ENCODE results near the gene CPAMD8.
"Not testable (repeated sequence)": the region's sequence is repeated elsewhere in the genome, so short reads cannot be mapped to it uniquely, and the experiment has no call there.

The CPAMD8 gene

GRCh38 chr19:16943942-16944625 is 82.5 kb downstream of the CPAMD8 start:
- no peaks in the 10 kb centered on the region for H3K9me3 ChIP-seq (ENCODE audit: insufficient read depth, low read depth, low read length)
- no peak overlapping the region for H3K9ac ChIP-seq (ENCODE audit: low read depth, low read length)
- no peaks in the 10 kb centered on the region for H3K36me3 ChIP-seq (ENCODE audit: insufficient read depth, low read depth, low read length)
- no peak overlapping the region for H3K4me3 ChIP-seq (ENCODE audit: low read length)
- H3K27ac ChIP-seq (ENCODE audit: low read length) = no peak overlapping the region
- H3K27me3 ChIP-seq (ENCODE audit: insufficient read depth, low read length) = no peaks in the 10 kb centered on the region
- H3K4me1 ChIP-seq (ENCODE audit: insufficient read depth, low read length) = no peaks in the 10 kb centered on the region

- not testable (repeated sequence) for H3K4me1 ChIP-seq (ENCODE audit: insufficient read depth, low read length); H3K9ac ChIP-seq (ENCODE audit: low read depth, low read length); H3K27me3 ChIP-seq (ENCODE audit: insufficient read depth, low read length); H3K9me3 ChIP-seq (ENCODE audit: insufficient read depth, low read depth, low read length); H3K27ac ChIP-seq (ENCODE audit: low read length); H3K4me3 ChIP-seq (ENCODE audit: low read length); H3K36me3 ChIP-seq (ENCODE audit: insufficient read depth, low read depth, low read length)
Measured at GRCh38 chr19:16943090-16943489, 83.5 kb downstream of the CPAMD8 start.

GRCh38 chr19:16942583-16942982 is 84.0 kb downstream of the CPAMD8 start:
- H3K9me3 ChIP-seq (ENCODE audit: insufficient read depth, low read depth, low read length) = no peaks in the 10 kb centered on the region
- no peaks in the 10 kb centered on the region for H3K36me3 ChIP-seq (ENCODE audit: insufficient read depth, low read depth, low read length)
- H3K4me1 ChIP-seq (ENCODE audit: insufficient read depth, low read length) = no peaks in the 10 kb centered on the region
- H3K27me3 ChIP-seq (ENCODE audit: insufficient read depth, low read length) = no peaks in the 10 kb centered on the region
- H3K4me3 ChIP-seq (ENCODE audit: low read length) = no peak overlapping the region
- no peak overlapping the region for H3K9ac ChIP-seq (ENCODE audit: low read depth, low read length)
- H3K27ac ChIP-seq (ENCODE audit: low read length) = no peak overlapping the region

GRCh38 chr19:16940626-16941025 is 86.0 kb downstream of the CPAMD8 start:
- Histone ChIP-seq H3K9ac (ENCODE audit: low read depth, low read length) (no peak overlapping the region), H3K27me3 (ENCODE audit: insufficient read depth, low read length) (no peaks in the 10 kb centered on the region), H3K36me3 (ENCODE audit: insufficient read depth, low read depth, low read length) (no peaks in the 10 kb centered on the region), H3K4me3 (ENCODE audit: low read length) (no peak overlapping the region), H3K4me1 (ENCODE audit: insufficient read depth, low read length) (no peaks in the 10 kb centered on the region), H3K9me3 (ENCODE audit: insufficient read depth, low read depth, low read length) (no peaks in the 10 kb centered on the region), H3K27ac (ENCODE audit: low read length) (no peak overlapping the region)

- not testable (repeated sequence) for H3K27ac ChIP-seq (ENCODE audit: low read length); H3K36me3 ChIP-seq (ENCODE audit: insufficient read depth, low read depth, low read length); H3K9ac ChIP-seq (ENCODE audit: low read depth, low read length); H3K27me3 ChIP-seq (ENCODE audit: insufficient read depth, low read length); H3K9me3 ChIP-seq (ENCODE audit: insufficient read depth, low read depth, low read length); H3K4me3 ChIP-seq (ENCODE audit: low read length); H3K4me1 ChIP-seq (ENCODE audit: insufficient read depth, low read length)
Measured at GRCh38 chr19:16940063-16940462, 86.5 kb downstream of the CPAMD8 start.

GRCh38 chr19:16938211-16938610 is 88.4 kb downstream of the CPAMD8 start:
- no peak overlapping the region for H3K4me3 ChIP-seq (ENCODE audit: low read length)
- H3K27ac ChIP-seq (ENCODE audit: low read length) = no peak overlapping the region
- no peaks in the 10 kb centered on the region for H3K27me3 ChIP-seq (ENCODE audit: insufficient read depth, low read length)
- H3K4me1 ChIP-seq (ENCODE audit: insufficient read depth, low read length) = no peaks in the 10 kb centered on the region
- H3K36me3 ChIP-seq (ENCODE audit: insufficient read depth, low read depth, low read length) = no peaks in the 10 kb centered on the region
- H3K9ac ChIP-seq (ENCODE audit: low read depth, low read length) = no peak overlapping the region
- H3K9me3 ChIP-seq (ENCODE audit: insufficient read depth, low read depth, low read length) = 0 out of 2 replicates have a peak, but pooled peaks cover 5% of the 10 kb centered on the region

GRCh38 chr19:16937796-16938195 is 88.8 kb downstream of the CPAMD8 start:
- H3K36me3 ChIP-seq (ENCODE audit: insufficient read depth, low read depth, low read length); H3K4me1 ChIP-seq (ENCODE audit: insufficient read depth, low read length); H3K9me3 ChIP-seq (ENCODE audit: insufficient read depth, low read depth, low read length); H3K4me3 ChIP-seq (ENCODE audit: low read length); H3K27ac ChIP-seq (ENCODE audit: low read length); H3K9ac ChIP-seq (ENCODE audit: low read depth, low read length); H3K27me3 ChIP-seq (ENCODE audit: insufficient read depth, low read length): not testable (repeated sequence)

- no peaks in the 10 kb centered on the region for H3K4me1 ChIP-seq (ENCODE audit: insufficient read depth, low read length)
- H3K27me3 ChIP-seq (ENCODE audit: insufficient read depth, low read length) = no peaks in the 10 kb centered on the region
- no peaks in the 10 kb centered on the region for H3K36me3 ChIP-seq (ENCODE audit: insufficient read depth, low read depth, low read length)
- no peak overlapping the region for H3K4me3 ChIP-seq (ENCODE audit: low read length)
- no peak overlapping the region for H3K9ac ChIP-seq (ENCODE audit: low read depth, low read length)
- H3K27ac ChIP-seq (ENCODE audit: low read length) = no peak overlapping the region
- H3K9me3 ChIP-seq (ENCODE audit: insufficient read depth, low read depth, low read length) = 0 out of 2 replicates have a peak, but pooled peaks cover 5% of the 10 kb centered on the region
Measured at GRCh38 chr19:16936901-16937300, 89.7 kb downstream of the CPAMD8 start.

- no peak overlapping the region for H3K27ac ChIP-seq (ENCODE audit: low read length)
- H3K4me3 ChIP-seq (ENCODE audit: low read length) = no peak overlapping the region
- no peaks in the 10 kb centered on the region for H3K4me1 ChIP-seq (ENCODE audit: insufficient read depth, low read length)
- no peaks in the 10 kb centered on the region for H3K27me3 ChIP-seq (ENCODE audit: insufficient read depth, low read length)
- H3K36me3 ChIP-seq (ENCODE audit: insufficient read depth, low read depth, low read length) = no peaks in the 10 kb centered on the region
- 0 out of 2 replicates have a peak, but pooled peaks cover 5% of the 10 kb centered on the region for H3K9me3 ChIP-seq (ENCODE audit: insufficient read depth, low read depth, low read length)
- no peak overlapping the region for H3K9ac ChIP-seq (ENCODE audit: low read depth, low read length)
Measured at GRCh38 chr19:16934489-16934888, 92.1 kb downstream of the CPAMD8 start.

- Histone ChIP-seq H3K4me3 (ENCODE audit: low read length) (no peak overlapping the region), H3K27ac (ENCODE audit: low read length) (no peak overlapping the region), H3K36me3 (ENCODE audit: insufficient read depth, low read depth, low read length) (no peaks in the 10 kb centered on the region), H3K9me3 (ENCODE audit: insufficient read depth, low read depth, low read length) (0 out of 2 replicates have a peak, but pooled peaks cover 5% of the 10 kb centered on the region), H3K4me1 (ENCODE audit: insufficient read depth, low read length) (no peaks in the 10 kb centered on the region), H3K27me3 (ENCODE audit: insufficient read depth, low read length) (no peaks in the 10 kb centered on the region), H3K9ac (ENCODE audit: low read depth, low read length) (no peak overlapping the region)
Measured at GRCh38 chr19:16931306-16931705, 95.3 kb downstream of the CPAMD8 start.

GRCh38 chr19:16930753-16931152 is 95.9 kb downstream of the CPAMD8 start:
- no peaks in the 10 kb centered on the region for H3K36me3 ChIP-seq (ENCODE audit: insufficient read depth, low read depth, low read length)
- no peak overlapping the region for H3K9ac ChIP-seq (ENCODE audit: low read depth, low read length)
- no peak overlapping the region for H3K4me3 ChIP-seq (ENCODE audit: low read length)
- H3K9me3 ChIP-seq (ENCODE audit: insufficient read depth, low read depth, low read length) = 0 out of 2 replicates have a peak, but pooled peaks cover 5% of the 10 kb centered on the region
- no peaks in the 10 kb centered on the region for H3K4me1 ChIP-seq (ENCODE audit: insufficient read depth, low read length)
- no peak overlapping the region for H3K27ac ChIP-seq (ENCODE audit: low read length)
- H3K27me3 ChIP-seq (ENCODE audit: insufficient read depth, low read length) = no peaks in the 10 kb centered on the region

GRCh38 chr19:16928916-16929315 is 97.7 kb downstream of the CPAMD8 start:
- no peak overlapping the region for H3K9ac ChIP-seq (ENCODE audit: low read depth, low read length)
- H3K9me3 ChIP-seq (ENCODE audit: insufficient read depth, low read depth, low read length) = no peaks in the 10 kb centered on the region
- H3K27ac ChIP-seq (ENCODE audit: low read length) = no peak overlapping the region
- no peaks in the 10 kb centered on the region for H3K27me3 ChIP-seq (ENCODE audit: insufficient read depth, low read length)
- H3K4me1 ChIP-seq (ENCODE audit: insufficient read depth, low read length) = no peaks in the 10 kb centered on the region
- no peak overlapping the region for H3K4me3 ChIP-seq (ENCODE audit: low read length)
- H3K36me3 ChIP-seq (ENCODE audit: insufficient read depth, low read depth, low read length) = no peaks in the 10 kb centered on the region
